Activated T-cell treated with anti-CD3 and anti-CD28 coated beads, Interleukin-2, amount 50 U/mL, for 24 hours (primary cell): ENCODE results near the gene CAPRIN1.
A peak's percentile ranks its signal among the peaks of the same experiment; 100 is the strongest.

Experiments used
- DNase-seq: peaks from one replicate; pipeline ENCODE4 v3.0.0-alpha.2; 2020
- H3K27ac Mint-ChIP-seq: 2 replicates; pipeline ENCODE4 v1.8.0; 2020; ENCODE audit warnings: mild to moderate bottlenecking, mixed read lengths
- H3K27me3 Mint-ChIP-seq: 2 replicates; pipeline ENCODE4 v1.8.0; 2020; ENCODE audit warnings: mixed read lengths
- H3K36me3 Mint-ChIP-seq: 2 replicates; pipeline ENCODE4 v1.8.0; 2020; ENCODE audit warnings: low read depth, mixed read lengths
- H3K4me1 Mint-ChIP-seq: 2 replicates; pipeline ENCODE4 v1.8.0; 2020; ENCODE audit warnings: low read depth, mixed read lengths
- H3K4me3 Mint-ChIP-seq: 2 replicates; pipeline ENCODE4 v1.8.0; 2020; ENCODE audit warnings: mild to moderate bottlenecking, moderate library complexity, mixed read lengths
- H3K9me3 Mint-ChIP-seq: 2 replicates; pipeline ENCODE4 v1.8.0; 2020; ENCODE audit warnings: mixed read lengths

The CAPRIN1 gene

GRCh38 chr11:34051349-34052035, at the start of gene CAPRIN1:
Gene CAPRIN1 (plus strand): TSS chr11:34051731. CDS start chr11:34052421, 690 bp downstream.
- Mint-ChIP-seq H3K27me3 (no peaks in the 10 kb centered on the region), H3K36me3 (peaks cover 44% of the 10 kb centered on the region), H3K27ac (peak within 1 kb of the TSS; percentile 99), H3K9me3 (no peaks in the 10 kb centered on the region), H3K4me3 (peak within 1 kb of the TSS; percentile 99), H3K4me1 (peaks cover 29% of the 10 kb centered on the region)
- DNase-seq = peak; percentile 92

GRCh38 chr11:34002420-34002819, 49.1 kb upstream of the CAPRIN1 start:
- peaks cover 40% of the 10 kb centered on the region for H3K27me3 Mint-ChIP-seq
- no peak overlapping the region for H3K4me3 Mint-ChIP-seq
- no peaks in the 10 kb centered on the region for H3K9me3 Mint-ChIP-seq
- H3K36me3 Mint-ChIP-seq = no peaks in the 10 kb centered on the region
- no peak for DNase-seq
- H3K4me1 Mint-ChIP-seq = peaks cover 6% of the 10 kb centered on the region
- no peak overlapping the region for H3K27ac Mint-ChIP-seq

GRCh38 chr11:34004236-34004635, 47.3 kb upstream of the CAPRIN1 start:
- no peak for DNase-seq
- H3K4me1 Mint-ChIP-seq = peaks cover 2% of the 10 kb centered on the region
- H3K27me3 Mint-ChIP-seq = peaks cover 32% of the 10 kb centered on the region

GRCh38 chr11:34006876-34007275, 44.7 kb upstream of the CAPRIN1 start:
- Mint-ChIP-seq H3K36me3 (no peaks in the 10 kb centered on the region), H3K4me3 (no peak overlapping the region), H3K4me1 (no peaks in the 10 kb centered on the region), H3K27me3 (peaks cover 29% of the 10 kb centered on the region), H3K27ac (no peak overlapping the region), H3K9me3 (no peaks in the 10 kb centered on the region)
- DNase-seq = no peak

More at GRCh38 chr11:34004236-34004635, 47.3 kb upstream of the CAPRIN1 start:
- Mint-ChIP-seq H3K4me3 (no peak overlapping the region), H3K9me3 (no peaks in the 10 kb centered on the region), H3K36me3 (no peaks in the 10 kb centered on the region), H3K27ac (no peak overlapping the region)

GRCh38 chr11:34012734-34013133, 38.8 kb upstream of the CAPRIN1 start:
- Mint-ChIP-seq H3K4me1 (no peaks in the 10 kb centered on the region), H3K9me3 (no peaks in the 10 kb centered on the region), H3K27ac (no peak overlapping the region), H3K4me3 (no peak overlapping the region), H3K27me3 (peaks cover 7% of the 10 kb centered on the region), H3K36me3 (no peaks in the 10 kb centered on the region)
- no peak for DNase-seq

- H3K27ac Mint-ChIP-seq = no peak overlapping the region
- no peak for DNase-seq
- no peaks in the 10 kb centered on the region for H3K9me3 Mint-ChIP-seq
- H3K4me1 Mint-ChIP-seq = no peaks in the 10 kb centered on the region
- no peaks in the 10 kb centered on the region for H3K36me3 Mint-ChIP-seq
- H3K4me3 Mint-ChIP-seq = no peak overlapping the region
- H3K27me3 Mint-ChIP-seq = peaks cover 3% of the 10 kb centered on the region
Measured at GRCh38 chr11:34013898-34014571, 37.5 kb upstream of the CAPRIN1 start.

GRCh38 chr11:34021977-34022735, 29.4 kb upstream of the CAPRIN1 start:
- Mint-ChIP-seq H3K27me3 (peaks cover 2% of the 10 kb centered on the region), H3K9me3 (peaks cover 6% of the 10 kb centered on the region), H3K27ac (no peak overlapping the region), H3K36me3 (no peaks in the 10 kb centered on the region), H3K4me1 (no peaks in the 10 kb centered on the region), H3K4me3 (no peak overlapping the region)
- DNase-seq = no peak

GRCh38 chr11:34026432-34026831, 25.1 kb upstream of the CAPRIN1 start:
- no peak for DNase-seq
- no peak overlapping the region for H3K4me3 Mint-ChIP-seq
- H3K27ac Mint-ChIP-seq = no peak overlapping the region
- H3K36me3 Mint-ChIP-seq = no peaks in the 10 kb centered on the region
- H3K9me3 Mint-ChIP-seq = peaks cover 6% of the 10 kb centered on the region
- no peaks in the 10 kb centered on the region for H3K4me1 Mint-ChIP-seq
- H3K27me3 Mint-ChIP-seq = peaks cover 2% of the 10 kb centered on the region

GRCh38 chr11:34027516-34028408, 23.8 kb upstream of the CAPRIN1 start:
- no peaks in the 10 kb centered on the region for H3K4me1 Mint-ChIP-seq
- no peak overlapping the region for H3K4me3 Mint-ChIP-seq
- no peak overlapping the region for H3K27ac Mint-ChIP-seq
- no peak for DNase-seq
- H3K9me3 Mint-ChIP-seq = no peaks in the 10 kb centered on the region
- H3K36me3 Mint-ChIP-seq = no peaks in the 10 kb centered on the region
- H3K27me3 Mint-ChIP-seq = no peaks in the 10 kb centered on the region

GRCh38 chr11:34028425-34028824, 23.1 kb upstream of the CAPRIN1 start:
- Mint-ChIP-seq H3K4me3 (no peak overlapping the region), H3K27me3 (no peaks in the 10 kb centered on the region), H3K9me3 (no peaks in the 10 kb centered on the region), H3K36me3 (no peaks in the 10 kb centered on the region), H3K27ac (no peak overlapping the region), H3K4me1 (no peaks in the 10 kb centered on the region)
- no peak for DNase-seq

GRCh38 chr11:34029176-34029575, 22.4 kb upstream of the CAPRIN1 start:
- Mint-ChIP-seq H3K27me3 (no peaks in the 10 kb centered on the region), H3K4me1 (no peaks in the 10 kb centered on the region), H3K36me3 (no peaks in the 10 kb centered on the region), H3K4me3 (no peak overlapping the region), H3K27ac (no peak overlapping the region), H3K9me3 (no peaks in the 10 kb centered on the region)
- DNase-seq = no peak

GRCh38 chr11:34030382-34030781, 21.1 kb upstream of the CAPRIN1 start:
- Mint-ChIP-seq H3K27ac (no peak overlapping the region), H3K4me3 (no peak overlapping the region), H3K27me3 (no peaks in the 10 kb centered on the region), H3K9me3 (no peaks in the 10 kb centered on the region), H3K4me1 (no peaks in the 10 kb centered on the region), H3K36me3 (no peaks in the 10 kb centered on the region)
- DNase-seq = no peak

GRCh38 chr11:34033399-34033798, 18.1 kb upstream of the CAPRIN1 start:
- H3K27me3 Mint-ChIP-seq = no peaks in the 10 kb centered on the region
- no peak for DNase-seq
- H3K4me1 Mint-ChIP-seq = no peaks in the 10 kb centered on the region
- no peaks in the 10 kb centered on the region for H3K36me3 Mint-ChIP-seq
- H3K4me3 Mint-ChIP-seq = no peak overlapping the region
- H3K9me3 Mint-ChIP-seq = no peaks in the 10 kb centered on the region
- no peak overlapping the region for H3K27ac Mint-ChIP-seq

- Mint-ChIP-seq H3K4me3 (no peak overlapping the region), H3K27me3 (no peaks in the 10 kb centered on the region), H3K9me3 (no peaks in the 10 kb centered on the region), H3K4me1 (no peaks in the 10 kb centered on the region), H3K27ac (no peak overlapping the region), H3K36me3 (no peaks in the 10 kb centered on the region)
- DNase-seq = no peak
Measured at GRCh38 chr11:34034053-34034452, 17.5 kb upstream of the CAPRIN1 start.
